Dedifferentiated amniotic fluid mesenchymal stem cell (primary cell): ENCODE results near the gene STAM2.
"Not testable (repeated sequence)": the region's sequence is repeated elsewhere in the genome, so short reads cannot be mapped to it uniquely, and the experiment has no call there.

Experiments
- DNase-seq: peaks from one replicate; pipeline ENCODE4 v3.0.0-alpha.2; 2016; ENCODE audit errors: extremely low spot score

The STAM2 gene

GRCh38 chr2:152172201-152172785 is 3.3 kb downstream of the STAM2 start:
- not testable (repeated sequence) for DNase-seq

- DNase-seq = no peak
Observed at GRCh38 chr2:152171718-152172117, 3.8 kb downstream of the STAM2 start.

- not testable (repeated sequence) for DNase-seq
Observed at GRCh38 chr2:152169158-152169557, 6.4 kb downstream of the STAM2 start.

- not testable (repeated sequence) for DNase-seq
Observed at GRCh38 chr2:152167470-152167869, 8.1 kb downstream of the STAM2 start.

GRCh38 chr2:152167065-152167464 is 8.5 kb downstream of the STAM2 start:
- DNase-seq = no peak

GRCh38 chr2:152166633-152167032 is 8.9 kb downstream of the STAM2 start:
- DNase-seq = peak; percentile 67

- no peak for DNase-seq
Observed at GRCh38 chr2:152165780-152166179, 9.8 kb downstream of the STAM2 start.

GRCh38 chr2:152165306-152165705 is 10.3 kb downstream of the STAM2 start:
- DNase-seq = no peak

- DNase-seq = not testable (repeated sequence)
Observed at GRCh38 chr2:152163669-152164068, 11.9 kb downstream of the STAM2 start.

- DNase-seq = no peak
Observed at GRCh38 chr2:152162141-152162540, 13.4 kb downstream of the STAM2 start.

GRCh38 chr2:152161598-152161997 is 14.0 kb downstream of the STAM2 start:
- DNase-seq = no peak

GRCh38 chr2:152160378-152160777 is 15.2 kb downstream of the STAM2 start:
- DNase-seq = not testable (repeated sequence)

GRCh38 chr2:152157253-152157652 is 18.3 kb downstream of the STAM2 start:
- DNase-seq = no peak

- no peak for DNase-seq
Observed at GRCh38 chr2:152155209-152155608, 20.4 kb downstream of the STAM2 start.

GRCh38 chr2:152154462-152154861 is 21.1 kb downstream of the STAM2 start:
- DNase-seq = no peak

- no peak for DNase-seq
Observed at GRCh38 chr2:152134488-152135280, 40.9 kb downstream of the STAM2 start.

- DNase-seq = no peak
Observed at GRCh38 chr2:152132306-152132705, 43.3 kb downstream of the STAM2 start.

- DNase-seq = no peak
Observed at GRCh38 chr2:152127628-152128027, 47.9 kb downstream of the STAM2 start.

- DNase-seq = no peak
Observed at GRCh38 chr2:152126664-152127063, 48.9 kb downstream of the STAM2 start.

GRCh38 chr2:152122161-152122560 is 53.4 kb downstream of the STAM2 start:
- no peak for DNase-seq

- DNase-seq = no peak
Observed at GRCh38 chr2:152120430-152120829, 55.1 kb downstream of the STAM2 start.

GRCh38 chr2:152115952-152116351 is 59.6 kb downstream of the STAM2 start:
- no peak for DNase-seq

- DNase-seq = no peak
Observed at GRCh38 chr2:152114366-152114765, 61.2 kb downstream of the STAM2 start.
